HepG2 (cell line): ENCODE results near the gene PDIK1L. TPM values are rescaled to one million over a fixed set of nuclear protein-coding genes. Genes with fewer than 3 reads are reported as not detected.
A peak's percentile ranks its signal among the peaks of the same experiment; 100 is the strongest.

Source experiments
- BORCS8-MEF2B ChIP-seq: sonication (generic); formaldehyde crosslinking; IDR thresholded peaks from 2 replicates; pipeline ENCODE4 v1.8.0; 2022; ENCODE audit warnings: mild to moderate bottlenecking, missing genetic modification reagents
- ETV5 ChIP-seq: IDR thresholded peaks from 2 replicates; pipeline ENCODE4 v1.6.1; 2018; ENCODE audit warnings: missing biosample characterization, missing genetic modification reagents, inconsistent platforms, borderline replicate concordance
- FIP1L1 ChIP-seq: fragments of 200-400 bp; formaldehyde crosslinking; IDR thresholded peaks from 2 replicates; pipeline ENCODE4 v1.6.1; 2018; ENCODE audit warnings: low read depth, mild to moderate bottlenecking, low read length, moderate library complexity, borderline replicate concordance; ENCODE audit not compliant: insufficient read depth
- GABPB1 ChIP-seq: IDR thresholded peaks from 2 replicates; pipeline ENCODE4 v1.6.1; 2016; ENCODE audit warnings: mild to moderate bottlenecking, missing genetic modification reagents, moderate library complexity, missing compliant biosample characterization
- MAF1 ChIP-seq: sonication (generic); formaldehyde crosslinking; IDR thresholded peaks from 2 replicates; pipeline ENCODE4 v1.5.0; 2020; ENCODE audit warnings: missing genetic modification reagents, borderline replicate concordance
- RFXANK ChIP-seq: IDR thresholded peaks from 2 replicates; pipeline ENCODE4 v1.6.1; 2016
- RXRA ChIP-seq: sonication (generic); formaldehyde crosslinking; IDR thresholded peaks from 2 replicates; pipeline ENCODE4 v1.5.1; 2020; ENCODE audit warnings: missing genetic modification reagents
- ZEB1 ChIP-seq: IDR thresholded peaks from 2 replicates; pipeline ENCODE4 v1.6.1; 2012; ENCODE audit warnings: mild to moderate bottlenecking, low read depth, inconsistent platforms; ENCODE audit not compliant: insufficient replicate concordance
- ZNF136 ChIP-seq: sonication (generic); formaldehyde crosslinking; IDR thresholded peaks from 2 replicates; pipeline ENCODE4 v1.8.1; 2022; ENCODE audit warnings: low read depth, mild to moderate bottlenecking, moderate library complexity, missing genetic modification reagents
- ZNF138 ChIP-seq: sonication (generic); formaldehyde crosslinking; IDR thresholded peaks from 2 replicates; pipeline ENCODE4 v1.5.0; 2020; ENCODE audit warnings: mild to moderate bottlenecking, low read depth, missing genetic modification reagents
- ZNF329 ChIP-seq: sonication (generic); formaldehyde crosslinking; IDR thresholded peaks from 2 replicates; pipeline ENCODE4 v1.9.0; 2021; ENCODE audit warnings: low read depth, mild to moderate bottlenecking, missing genetic modification reagents
- ZNF331 ChIP-seq: sonication (generic); formaldehyde crosslinking; IDR thresholded peaks from 2 replicates; pipeline ENCODE4 v1.4.0; 2020; ENCODE audit warnings: missing genetic modification reagents
- ZNF34 ChIP-seq: sonication (generic); formaldehyde crosslinking; IDR thresholded peaks from 2 replicates; pipeline ENCODE4 v1.4.0; 2020; ENCODE audit warnings: mild to moderate bottlenecking, missing genetic modification reagents, borderline replicate concordance
- ZNF430 ChIP-seq: sonication (generic); formaldehyde crosslinking; IDR thresholded peaks from 2 replicates; pipeline ENCODE4 v1.9.0; 2021; ENCODE audit warnings: mild to moderate bottlenecking, missing genetic modification reagents
- ZNF782 ChIP-seq: sonication (generic); formaldehyde crosslinking; IDR thresholded peaks from 2 replicates; pipeline ENCODE4 v1.4.0; 2020; ENCODE audit warnings: missing genetic modification reagents, mild to moderate bottlenecking, borderline replicate concordance
- ZSCAN21 ChIP-seq: sonication (generic); formaldehyde crosslinking; IDR thresholded peaks from 2 replicates; pipeline ENCODE4 v1.8.0; 2022; ENCODE audit warnings: mild to moderate bottlenecking, missing genetic modification reagents, moderate library complexity, borderline replicate concordance
- polyA plus RNA-seq, 8 experiments: library from polyadenylated mRNA; depleted of rRNA in 3 of 8; stranded (reverse) in 7 of 8; unstranded in 1 of 8; fragments of >200 nt; fragmentation: Illumina TruSeq in 4 of 8; extraction: Trizol in 4 of 8; gene quantifications; 2 replicates each; pipeline versions ENCODE4 v1.2.1 to v1.2.3, GENCODE V29; 2011 to 2016; ENCODE audit warnings: low read depth in 4 of 8, missing spikeins in 1 of 8, mixed read lengths in 1 of 8; ENCODE audit not compliant: insufficient read depth in 1 of 8
- total RNA-seq, 5 experiments: library from RNA; depleted of rRNA; stranded (reverse); fragments of >200 nt; fragmentation: Illumina TruSeq; extraction: Trizol; gene quantifications; 2 replicates each; pipeline ENCODE4 v1.2.3, GENCODE V29; 2016; ENCODE audit warnings: low read depth in 1 of 5
- TF ChIP-seq, protein P1 (sequence below), 2 experiments: fragments of 450-650 bp in 1 of 2; sonication (generic) in 1 of 2; formaldehyde crosslinking in 1 of 2; IDR thresholded peaks; 2 replicates each; pipeline versions ENCODE4 v1.6.1 to v1.8.0; 2016 to 2022; ENCODE audit warnings: antibody characterized with exemption in 1 of 2, mild to moderate bottlenecking in 1 of 2, missing genetic modification reagents in 1 of 2

The PDIK1L gene
- total and polyA plus RNA-seq, 2 of the 13 experiments (the other 11 are each of a cell fraction or from before 2014, with no cell fraction given) = 1.9 to 4.6 TPM

DNA sequence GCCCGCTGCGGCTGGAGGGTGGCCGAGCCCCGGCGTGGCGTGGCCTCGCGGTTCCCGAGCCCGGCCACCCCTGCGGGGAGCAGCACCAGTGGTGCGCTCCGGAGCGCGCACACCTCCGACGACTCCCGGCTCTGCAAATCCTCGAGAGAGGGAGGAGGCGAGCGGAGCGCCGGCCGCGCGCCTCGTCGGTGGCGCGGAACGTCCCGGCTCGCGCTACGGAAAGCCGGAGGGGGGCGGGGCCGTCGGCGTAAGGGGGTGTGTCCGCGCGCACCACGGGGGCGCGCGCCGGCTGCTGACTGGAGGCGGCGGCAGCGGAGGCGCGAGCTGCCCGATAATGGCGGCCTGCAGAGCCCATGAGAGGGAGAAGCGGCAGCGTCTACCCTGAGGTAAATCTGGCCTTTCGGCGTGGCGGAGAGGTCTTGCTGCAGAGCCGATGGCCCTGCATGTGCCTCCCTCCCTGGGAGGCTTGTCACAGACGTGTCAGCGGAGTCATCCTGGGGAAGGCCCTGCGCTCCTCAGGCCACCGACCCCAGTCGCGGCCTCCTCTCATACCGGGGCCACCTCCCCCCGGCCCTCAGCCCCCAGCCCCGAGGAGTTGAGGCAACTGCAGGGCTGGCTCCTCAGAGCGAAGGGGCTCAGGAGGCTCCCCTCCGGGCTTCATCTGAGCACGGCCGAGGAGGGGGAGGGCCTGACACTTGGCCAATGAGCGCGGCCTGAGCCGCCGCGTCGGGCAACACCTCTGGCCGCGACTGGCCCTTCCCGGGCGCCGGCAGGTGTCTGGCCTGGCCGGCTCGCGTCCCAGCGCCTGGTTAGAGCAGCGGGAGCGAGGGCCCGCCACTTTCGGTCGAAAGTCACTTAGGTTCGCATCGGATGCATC is at the start of gene PDIK1L (continued):
- TF ChIP-seq, protein P1, sequence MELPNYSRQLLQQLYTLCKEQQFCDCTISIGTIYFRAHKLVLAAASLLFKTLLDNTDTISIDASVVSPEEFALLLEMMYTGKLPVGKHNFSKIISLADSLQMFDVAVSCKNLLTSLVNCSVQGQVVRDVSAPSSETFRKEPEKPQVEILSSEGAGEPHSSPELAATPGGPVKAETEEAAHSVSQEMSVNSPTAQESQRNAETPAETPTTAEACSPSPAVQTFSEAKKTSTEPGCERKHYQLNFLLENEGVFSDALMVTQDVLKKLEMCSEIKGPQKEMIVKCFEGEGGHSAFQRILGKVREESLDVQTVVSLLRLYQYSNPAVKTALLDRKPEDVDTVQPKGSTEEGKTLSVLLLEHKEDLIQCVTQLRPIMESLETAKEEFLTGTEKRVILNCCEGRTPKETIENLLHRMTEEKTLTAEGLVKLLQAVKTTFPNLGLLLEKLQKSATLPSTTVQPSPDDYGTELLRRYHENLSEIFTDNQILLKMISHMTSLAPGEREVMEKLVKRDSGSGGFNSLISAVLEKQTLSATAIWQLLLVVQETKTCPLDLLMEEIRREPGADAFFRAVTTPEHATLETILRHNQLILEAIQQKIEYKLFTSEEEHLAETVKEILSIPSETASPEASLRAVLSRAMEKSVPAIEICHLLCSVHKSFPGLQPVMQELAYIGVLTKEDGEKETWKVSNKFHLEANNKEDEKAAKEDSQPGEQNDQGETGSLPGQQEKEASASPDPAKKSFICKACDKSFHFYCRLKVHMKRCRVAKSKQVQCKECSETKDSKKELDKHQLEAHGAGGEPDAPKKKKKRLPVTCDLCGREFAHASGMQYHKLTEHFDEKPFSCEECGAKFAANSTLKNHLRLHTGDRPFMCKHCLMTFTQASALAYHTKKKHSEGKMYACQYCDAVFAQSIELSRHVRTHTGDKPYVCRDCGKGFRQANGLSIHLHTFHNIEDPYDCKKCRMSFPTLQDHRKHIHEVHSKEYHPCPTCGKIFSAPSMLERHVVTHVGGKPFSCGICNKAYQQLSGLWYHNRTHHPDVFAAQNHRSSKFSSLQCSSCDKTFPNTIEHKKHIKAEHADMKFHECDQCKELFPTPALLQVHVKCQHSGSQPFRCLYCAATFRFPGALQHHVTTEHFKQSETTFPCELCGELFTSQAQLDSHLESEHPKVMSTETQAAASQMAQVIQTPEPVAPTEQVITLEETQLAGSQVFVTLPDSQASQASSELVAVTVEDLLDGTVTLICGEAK (IDR thresholded peaks at IDR 0.05) = no peak
- TF ChIP-seq, protein P1 (CRISPR knock-in tag; IDR thresholded peaks at IDR 0.05) = 0 out of 2 replicates have a peak, but pooled peaks have one; percentile 44
- no peak for TF ChIP-seq ZNF138 (CRISPR knock-in tag)
- TF ChIP-seq ZNF331 (CRISPR knock-in tag) = 0 out of 2 replicates have a peak, but pooled peaks have one; percentile 9
- no peak for TF ChIP-seq ZNF782 (CRISPR knock-in tag)
- TF ChIP-seq ZNF136 = peak; percentile 81; the same call in 1 of the 2 replicates
- peak; percentile 54; the same call in 1 of the 2 replicates for TF ChIP-seq ZNF34 (CRISPR knock-in tag)
- no peak for TF ChIP-seq ZNF329 (CRISPR knock-in tag)
- TF ChIP-seq BORCS8-MEF2B = no peak; the same call in 1 of the 2 replicates
- no peak for TF ChIP-seq MAF1 (CRISPR knock-in tag)
- peak; percentile 51; the same call in 1 of the 2 replicates for TF ChIP-seq GABPB1
- no peak; the same call in 1 of the 2 replicates for TF ChIP-seq ZSCAN21 (CRISPR knock-in tag)
- no peak for TF ChIP-seq ETV5 (CRISPR knock-in tag)
- no peak for TF ChIP-seq FIP1L1
- TF ChIP-seq RFXANK (CRISPR knock-in tag) = peak; percentile 68; the same call in 1 of the 2 replicates
- peak; percentile 64 for TF ChIP-seq ZEB1
- TF ChIP-seq ZNF430 (CRISPR knock-in tag) = 0 out of 2 replicates have a peak, but pooled peaks have one; percentile 57
- TF ChIP-seq RXRA (CRISPR knock-in tag) = 0 out of 2 replicates have a peak, but pooled peaks have one; percentile 43
